VCaP (cell line): ENCODE measurements around the gene SGSM1.

Source experiments
- H3K27ac ChIP-seq: fragments of 450-650 bp; 2 replicates; pipeline ENCODE4 v1.5.1; 2017
- CTCF ChIP-seq: fragments of 450-650 bp; conservative IDR thresholded peaks from 2 replicates; pipeline ENCODE4 v1.5.1; 2017; ENCODE audit warnings: mild to moderate bottlenecking, moderate library complexity

The SGSM1 gene, protein sequence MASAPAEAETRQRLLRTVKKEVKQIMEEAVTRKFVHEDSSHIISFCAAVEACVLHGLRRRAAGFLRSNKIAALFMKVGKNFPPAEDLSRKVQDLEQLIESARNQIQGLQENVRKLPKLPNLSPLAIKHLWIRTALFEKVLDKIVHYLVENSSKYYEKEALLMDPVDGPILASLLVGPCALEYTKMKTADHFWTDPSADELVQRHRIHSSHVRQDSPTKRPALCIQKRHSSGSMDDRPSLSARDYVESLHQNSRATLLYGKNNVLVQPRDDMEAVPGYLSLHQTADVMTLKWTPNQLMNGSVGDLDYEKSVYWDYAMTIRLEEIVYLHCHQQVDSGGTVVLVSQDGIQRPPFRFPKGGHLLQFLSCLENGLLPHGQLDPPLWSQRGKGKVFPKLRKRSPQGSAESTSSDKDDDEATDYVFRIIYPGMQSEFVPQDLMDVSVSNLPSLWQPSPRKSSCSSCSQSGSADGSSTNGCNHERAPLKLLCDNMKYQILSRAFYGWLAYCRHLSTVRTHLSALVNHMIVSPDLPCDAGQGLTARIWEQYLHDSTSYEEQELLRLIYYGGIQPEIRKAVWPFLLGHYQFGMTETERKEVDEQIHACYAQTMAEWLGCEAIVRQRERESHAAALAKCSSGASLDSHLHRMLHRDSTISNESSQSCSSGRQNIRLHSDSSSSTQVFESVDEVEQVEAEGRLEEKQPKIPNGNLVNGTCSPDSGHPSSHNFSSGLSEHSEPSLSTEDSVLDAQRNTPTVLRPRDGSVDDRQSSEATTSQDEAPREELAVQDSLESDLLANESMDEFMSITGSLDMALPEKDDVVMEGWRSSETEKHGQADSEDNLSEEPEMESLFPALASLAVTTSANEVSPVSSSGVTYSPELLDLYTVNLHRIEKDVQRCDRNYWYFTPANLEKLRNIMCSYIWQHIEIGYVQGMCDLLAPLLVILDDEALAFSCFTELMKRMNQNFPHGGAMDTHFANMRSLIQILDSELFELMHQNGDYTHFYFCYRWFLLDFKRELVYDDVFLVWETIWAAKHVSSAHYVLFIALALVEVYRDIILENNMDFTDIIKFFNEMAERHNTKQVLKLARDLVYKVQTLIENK

DNA sequence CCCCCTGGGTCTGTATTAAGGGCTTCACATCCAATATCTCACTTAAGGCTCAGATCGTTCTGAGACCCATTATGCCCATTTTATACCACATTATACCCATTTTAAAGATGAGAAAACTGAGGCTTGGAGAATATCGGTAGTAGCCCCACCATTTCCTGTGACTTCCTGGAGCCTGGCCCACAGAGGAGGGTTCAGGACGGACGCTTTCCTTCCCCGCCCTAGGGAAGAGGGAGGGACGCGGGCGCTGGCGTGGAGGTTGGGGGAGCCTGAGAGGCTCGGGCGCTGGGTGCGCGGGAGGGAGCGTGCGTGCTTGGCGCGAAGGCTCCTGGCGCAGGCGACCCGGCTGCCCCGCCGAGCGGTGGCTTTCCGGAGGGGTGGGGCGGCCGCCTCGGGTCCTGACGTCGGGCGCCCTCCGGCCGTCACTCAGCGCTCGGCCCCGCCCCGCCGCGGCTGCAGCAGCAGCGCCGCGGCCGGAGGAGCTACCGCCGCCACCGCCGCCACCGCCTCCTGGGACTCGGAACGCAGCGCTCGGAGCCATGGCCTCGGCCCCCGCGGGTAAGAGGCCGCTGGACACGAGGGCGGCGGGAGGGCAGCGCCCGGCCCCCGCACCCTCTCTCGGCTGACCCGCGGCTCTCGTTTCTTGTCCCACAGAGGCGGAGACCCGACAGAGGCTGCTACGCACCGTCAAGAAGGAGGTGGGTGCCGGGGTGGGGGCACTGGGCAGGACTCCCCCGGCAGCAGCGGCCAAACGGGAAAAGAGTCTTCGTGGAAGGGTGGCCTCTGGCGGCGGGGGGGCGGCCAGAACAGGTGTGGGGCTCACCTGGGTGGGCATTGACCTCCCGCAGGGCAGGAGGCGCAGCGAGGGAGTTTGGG is at the start of gene SGSM1:
Gene SGSM1, plus strand, starts transcription at position 422 of the 873 bp plus-strand sequence. Its CDS starts 115 bp downstream, at position 537.
- TF ChIP-seq CTCF, result no peak
- peak within 1 kb of the TSS; percentile 74 for H3K27ac ChIP-seq

GRCh38 chr22:24758164-24758799 is 47.7 kb upstream of the SGSM1 start:
- H3K27ac ChIP-seq, result no peak overlapping the region
- peak; percentile 87 for TF ChIP-seq CTCF

DNA sequence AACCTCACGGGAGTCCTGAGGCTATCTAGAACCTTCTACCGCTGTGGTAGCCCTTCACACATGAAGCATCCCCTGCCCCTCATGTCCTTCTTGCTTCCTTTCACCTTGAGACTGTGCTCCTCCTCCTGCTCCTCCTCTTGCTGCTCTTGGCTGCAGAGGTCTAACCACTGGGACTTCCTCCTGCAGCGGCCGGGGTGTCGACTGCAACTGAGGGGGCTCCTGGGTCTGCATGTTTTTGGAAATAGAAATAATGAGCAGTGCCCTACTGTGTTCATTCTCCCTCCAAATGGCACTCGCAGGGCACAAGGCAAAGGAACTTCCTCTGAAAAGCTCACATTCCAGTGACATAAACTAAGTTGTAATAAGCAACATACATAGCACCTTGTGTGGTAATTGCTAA is 46.2 kb upstream of the SGSM1 start:
- no peak overlapping the region for H3K27ac ChIP-seq
- no peak for TF ChIP-seq CTCF

GRCh38 chr22:24760708-24761306 is 45.2 kb upstream of the SGSM1 start:
- no peak for TF ChIP-seq CTCF
- H3K27ac ChIP-seq, result no peak overlapping the region

- H3K27ac ChIP-seq, result no peak overlapping the region
- TF ChIP-seq CTCF, result no peak
These were observed 43.9 kb upstream of the SGSM1 start for GRCh38 chr22:24761888-24762675.

DNA sequence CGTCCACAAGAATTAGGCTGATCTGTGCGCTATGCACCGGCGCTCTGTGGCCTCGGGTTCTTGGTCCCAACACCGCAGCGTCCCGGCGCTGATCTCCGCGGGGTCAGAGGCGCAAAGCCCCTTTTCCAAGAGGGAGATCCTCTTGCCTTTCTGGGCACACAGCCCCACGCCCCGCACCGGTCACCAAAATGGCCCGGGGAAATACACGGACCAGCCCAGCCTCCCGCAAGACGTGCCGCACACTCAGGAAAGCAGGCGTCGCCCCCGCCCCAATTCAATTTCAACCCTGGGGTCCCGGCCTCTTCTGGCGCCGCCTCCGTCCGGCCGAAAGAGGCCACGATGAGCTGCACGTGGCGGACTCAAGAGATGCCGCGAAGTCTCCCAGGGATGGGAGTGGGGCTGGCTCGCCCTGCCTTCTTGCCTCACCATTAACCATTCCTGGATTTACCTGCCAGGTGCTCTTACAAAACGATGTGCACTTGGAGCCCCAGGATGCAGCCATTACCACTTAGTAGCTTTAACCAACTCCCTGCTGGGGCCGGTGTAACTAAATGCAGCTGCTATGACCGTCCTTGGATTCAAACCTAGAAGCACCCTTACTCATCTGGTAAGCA is 42.0 kb upstream of the SGSM1 start:
- TF ChIP-seq CTCF, result no peak
- H3K27ac ChIP-seq, result no peak overlapping the region
